GM23338 (cell line): ENCODE measurements around the gene ERAP2. TPM values are rescaled to one million over a fixed set of nuclear protein-coding genes. Genes with fewer than 3 reads are reported as not detected.

Source experiments
- ATAC-seq: fragments of 200-7000 bp; cut with Tn5 transposase; 3 replicates; pipeline ENCODE4 v1.9.1; 2020
- DNase-seq: peaks from one replicate; pipeline ENCODE4 v3.0.0-alpha.2; 2015; ENCODE audit warnings: low spot score
- H2AFZ ChIP-seq: fragments of 200-600 bp; sonication (generic); 2 replicates; pipeline ENCODE4 v1.8.0; 2016; ENCODE audit warnings: antibody characterized with exemption, mild to moderate bottlenecking, moderate library complexity
- H3F3A ChIP-seq: fragments of 200-600 bp; sonication (generic); replicated peaks from 2 replicates; pipeline ENCODE4 v1.8.0; 2017; ENCODE audit warnings: antibody characterized with exemption, mixed run types, low read depth
- H3K27ac ChIP-seq: fragments of 200-600 bp; sonication (generic); 2 replicates; pipeline ENCODE4 v1.6.1; 2016; ENCODE audit warnings: low read depth
- H3K27me3 ChIP-seq: fragments of 200-600 bp; sonication (generic); 2 replicates; pipeline ENCODE4 v1.8.0; 2016; ENCODE audit warnings: mild to moderate bottlenecking, mixed run types, moderate library complexity; ENCODE audit not compliant: insufficient read depth
- H3K36me3 ChIP-seq: fragments of 200-600 bp; sonication (generic); 2 replicates; pipeline ENCODE4 v1.8.0; 2016; ENCODE audit warnings: mild to moderate bottlenecking; ENCODE audit not compliant: insufficient read depth
- H3K4me1 ChIP-seq: fragments of 200-600 bp; sonication (generic); 2 replicates; pipeline ENCODE4 v1.8.0; 2016; ENCODE audit warnings: mild to moderate bottlenecking, moderate library complexity; ENCODE audit not compliant: insufficient read depth
- H3K4me2 ChIP-seq: fragments of 200-600 bp; sonication (generic); 2 replicates; pipeline ENCODE4 v1.7.1; 2017; ENCODE audit warnings: mixed run types
- H3K4me3 ChIP-seq: fragments of 200-600 bp; sonication (generic); 2 replicates; pipeline ENCODE4 v1.6.1; 2016; ENCODE audit warnings: mixed run types
- H3K79me2 ChIP-seq: fragments of 200-600 bp; sonication (generic); replicated peaks from 2 replicates; pipeline ENCODE4 v1.8.0; 2017; ENCODE audit warnings: mild to moderate bottlenecking; ENCODE audit not compliant: insufficient read depth
- H3K9me2 ChIP-seq: fragments of 200-600 bp; sonication (generic); 2 replicates; pipeline ENCODE4 v1.8.0; 2017; ENCODE audit not compliant: insufficient read depth
- H4K20me1 ChIP-seq: fragments of 200-600 bp; sonication (generic); replicated peaks from 2 replicates; pipeline ENCODE4 v1.8.0; 2017; ENCODE audit warnings: mild to moderate bottlenecking; ENCODE audit not compliant: insufficient read depth
- H3K27ac Mint-ChIP-seq: 2 replicates; pipeline ENCODE4 v1.8.0; 2020; ENCODE audit warnings: inconsistent platforms, mild to moderate bottlenecking, moderate library complexity, mixed read lengths
- H3K27me3 Mint-ChIP-seq: 3 replicates; pipeline ENCODE4 v1.8.0; 2022; ENCODE audit warnings: low read depth, mild to moderate bottlenecking, moderate library complexity, mixed read lengths, inconsistent platforms; ENCODE audit not compliant: insufficient read depth, poor library complexity
- H3K36me3 Mint-ChIP-seq: 3 replicates; pipeline ENCODE4 v1.8.0; 2021; ENCODE audit warnings: low read depth, mild to moderate bottlenecking, inconsistent platforms, moderate library complexity, mixed read lengths
- H3K4me1 Mint-ChIP-seq: 3 replicates; pipeline ENCODE4 v1.8.0; 2020; ENCODE audit warnings: mild to moderate bottlenecking, inconsistent platforms, mixed read lengths
- H3K4me3 Mint-ChIP-seq: 3 replicates; pipeline ENCODE4 v1.8.0; 2021; ENCODE audit warnings: moderate library complexity, mild to moderate bottlenecking, inconsistent platforms, mixed read lengths
- H3K9me3 Mint-ChIP-seq: 3 replicates; pipeline ENCODE4 v1.8.0; 2020; ENCODE audit warnings: moderate library complexity, mild to moderate bottlenecking, inconsistent platforms, mixed read lengths
- CREB1 ChIP-seq: fragments of 250-450 bp; sonication (Bioruptor Pico); IDR thresholded peaks from 2 replicates; pipeline ENCODE4 v1.5.0; 2020; ENCODE audit warnings: low read depth, mild to moderate bottlenecking, moderate library complexity
- CTCF ChIP-seq, 2 experiments: fragments of 200-600 bp in 1 of 2; sonication (generic) in 1 of 2; conservative IDR thresholded peaks; 2 replicates each; pipeline versions ENCODE4 v1.5.1 to v1.6.1; 2016 to 2017; ENCODE audit warnings: antibody characterized with exemption in 2 of 2, low read depth in 2 of 2, mild to moderate bottlenecking in 2 of 2, moderate library complexity in 1 of 2
- ETS1 ChIP-seq: IDR thresholded peaks from 2 replicates; pipeline ENCODE4 v1.6.1; 2016; ENCODE audit warnings: antibody characterized with exemption
- EZH2 ChIP-seq: fragments of 200-600 bp; sonication (generic); IDR thresholded peaks from one replicate; pipeline ENCODE4 v1.8.0; 2017; ENCODE audit warnings: antibody characterized with exemption, mild to moderate bottlenecking, low read depth; ENCODE audit not compliant: unreplicated experiment
- EZH2phosphoT487 ChIP-seq: fragments of 200-600 bp; sonication (generic); IDR thresholded peaks from one replicate; pipeline ENCODE4 v1.8.1; 2018; ENCODE audit warnings: antibody characterized with exemption; ENCODE audit not compliant: unreplicated experiment
- JUNB ChIP-seq: IDR thresholded peaks from one replicate; pipeline ENCODE4 v1.6.1; 2016; ENCODE audit warnings: antibody characterized with exemption; ENCODE audit not compliant: unreplicated experiment
- NANOG ChIP-seq: IDR thresholded peaks from 2 replicates; pipeline ENCODE4 v1.6.1; 2016; ENCODE audit warnings: antibody characterized with exemption, borderline replicate concordance
- POLR2AphosphoS5 ChIP-seq: IDR thresholded peaks from 2 replicates; pipeline ENCODE4 v1.6.1; 2016; ENCODE audit warnings: antibody characterized with exemption, low read depth
- REST ChIP-seq: IDR thresholded peaks from one replicate; pipeline ENCODE4 v1.6.1; 2018; ENCODE audit warnings: antibody characterized with exemption; ENCODE audit not compliant: unreplicated experiment
- STAT1 ChIP-seq: IDR thresholded peaks from one replicate; pipeline ENCODE4 v1.6.1; 2016; ENCODE audit warnings: antibody characterized with exemption; ENCODE audit not compliant: unreplicated experiment
- ZNF114 ChIP-seq: fragments of 250-450 bp; sonication (Bioruptor Pico); IDR thresholded peaks from 2 replicates; pipeline ENCODE4 v1.5.0; 2020; ENCODE audit warnings: mild to moderate bottlenecking, moderate library complexity
- ZNF331 ChIP-seq: fragments of 250-450 bp; sonication (Bioruptor Pico); IDR thresholded peaks from 2 replicates; pipeline ENCODE4 v1.5.0; 2020; ENCODE audit warnings: low read depth, mild to moderate bottlenecking, moderate library complexity
- ZNF462 ChIP-seq: fragments of 250-450 bp; sonication (Bioruptor Pico); IDR thresholded peaks from 2 replicates; pipeline ENCODE4 v1.5.0; 2020; ENCODE audit warnings: mild to moderate bottlenecking, moderate library complexity
- polyA plus RNA-seq: library from polyadenylated mRNA; unstranded; fragments of >200 nt; fragmentation: Nextera tagmentation; extraction: Ambion mirVana; gene quantifications from 2 replicates; pipeline ENCODE4 v1.2.1, GENCODE V29; 2016
- total RNA-seq: library from RNA; depleted of rRNA; stranded (reverse); fragments of >200 nt; shearing (Covaris generic); gene quantifications from 2 replicates; pipeline ENCODE4 v1.2.3, GENCODE V29; 2014

ERAP2 gene
- total and polyA plus RNA-seq, 2 experiments from 2014 or later, result 0.73 TPM; not detected in 1

- no peaks in the 10 kb centered on the region for H3K36me3 ChIP-seq
- H3K27me3 ChIP-seq, result no peaks in the 10 kb centered on the region
- Mint-ChIP-seq H3K27me3 (no peaks in the 10 kb centered on the region), H3K4me3 (no peak overlapping the region), H3K27ac (no peak overlapping the region), H3K36me3 (no peaks in the 10 kb centered on the region), H3K4me1 (no peaks in the 10 kb centered on the region), H3K9me3 (no peaks in the 10 kb centered on the region)
- H3F3A ChIP-seq, result no peaks in the 10 kb centered on the region
- no peak for DNase-seq
- TF ChIP-seq EZH2phosphoT487 (no peak), STAT1 (no peak), JUNB (no peak), ZNF331 (CRISPR knock-in tag) (no peak), CTCF (conservative IDR thresholded peaks at IDR 0.05; ENCODE audit: low read depth in 2 of 2) (no peak), CREB1 (CRISPR knock-in tag) (no peak), POLR2AphosphoS5 (no peak), ZNF114 (CRISPR knock-in tag) (no peak), ETS1 (no peak), REST (no peak), EZH2 (no peak), NANOG (no peak), ZNF462 (CRISPR knock-in tag) (no peak)
- no peaks in the 10 kb centered on the region for H3K79me2 ChIP-seq
- ATAC-seq, result no peak
- H3K27ac ChIP-seq, result no peak overlapping the region
- H2AFZ ChIP-seq, result no peak overlapping the region
- H4K20me1 ChIP-seq, result no peaks in the 10 kb centered on the region
- no peaks in the 10 kb centered on the region for H3K9me2 ChIP-seq
- H3K4me3 ChIP-seq, result no peak overlapping the region
- no peaks in the 10 kb centered on the region for H3K4me1 ChIP-seq
- no peak overlapping the region for H3K4me2 ChIP-seq
Measured at GRCh38 chr5:96905864-96906263, 29.6 kb downstream of the ERAP2 start.
